AG09309 (cell line): ENCODE results near the gene CFAP58.
A peak's percentile ranks its signal among the peaks of the same experiment; 100 is the strongest.

Experiments used
- DNase-seq: peaks from one replicate; pipeline ENCODE4 v3.0.0-alpha.2; 2010; ENCODE audit warnings: low read depth
- H3K4me3 ChIP-seq: 2 replicates; pipeline ENCODE4 v1.5.1; 2011; ENCODE audit warnings: mild to moderate bottlenecking, low read depth, low read length, moderate library complexity; ENCODE audit not compliant: control insufficient read depth
- CTCF ChIP-seq: IDR thresholded peaks from 2 replicates; pipeline ENCODE4 v1.5.1; 2011; ENCODE audit warnings: mild to moderate bottlenecking, low read depth, low read length, inconsistent platforms; ENCODE audit not compliant: insufficient read depth, control insufficient read depth; ENCODE audit errors: missing control alignments

CFAP58 gene

GRCh38 chr10:104485632-104486031 lies 132.0 kb downstream of the CFAP58 start:
- no peak overlapping the region for H3K4me3 ChIP-seq
- no peak for TF ChIP-seq CTCF
- no peak for DNase-seq

DNA sequence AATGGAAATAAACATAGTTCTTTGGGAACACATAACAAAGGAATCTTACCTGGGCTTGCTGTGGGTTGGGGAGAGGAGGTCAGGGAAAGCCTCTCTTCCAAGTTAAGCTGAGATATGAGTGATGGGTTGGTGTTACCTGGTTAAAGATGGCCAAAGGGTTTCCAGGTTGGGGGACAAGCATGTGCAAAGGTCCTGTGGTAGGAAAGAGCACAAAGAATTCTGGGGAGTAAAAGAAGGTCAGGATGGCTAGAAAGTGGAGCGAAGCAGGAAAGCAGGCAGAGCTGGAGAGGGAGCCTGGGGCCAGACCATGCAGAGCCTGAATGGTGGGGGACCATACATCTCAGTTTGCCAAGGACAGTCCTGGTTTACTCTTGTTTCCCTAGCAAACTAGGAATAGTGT lies 133.2 kb downstream of the CFAP58 start:
- no peak for DNase-seq
- TF ChIP-seq CTCF: no peak
- no peak overlapping the region for H3K4me3 ChIP-seq

DNA sequence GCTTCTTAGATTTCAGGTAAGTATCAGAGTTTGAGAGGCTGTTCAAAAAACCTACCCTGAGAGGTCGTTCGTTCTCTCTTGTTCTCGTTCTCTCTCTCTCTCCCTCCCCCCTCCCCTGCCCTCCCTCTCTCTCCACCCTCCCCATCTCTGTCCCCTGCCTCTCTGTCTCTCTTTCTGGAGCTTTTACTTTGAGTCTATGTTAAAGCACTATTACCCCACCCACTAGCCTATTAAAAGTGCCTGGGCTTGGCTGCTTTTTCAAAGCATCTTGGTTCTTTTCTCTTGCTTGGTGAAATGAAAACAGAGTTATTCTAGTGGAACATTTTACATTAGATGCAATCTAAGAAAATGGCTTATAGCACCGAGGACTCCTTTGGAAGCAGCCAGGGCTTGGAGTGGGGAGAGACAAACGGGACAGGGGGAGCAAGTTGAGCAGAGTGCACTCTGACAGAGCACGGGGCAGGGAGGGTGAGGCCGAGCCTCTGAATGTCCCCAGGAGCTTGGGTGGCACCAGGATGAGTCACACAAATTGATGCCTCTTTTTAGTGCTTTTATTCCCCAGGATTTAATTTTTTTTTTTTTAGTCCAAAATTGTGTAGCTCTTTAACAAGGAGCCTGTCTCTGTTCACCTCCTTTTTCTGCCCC lies 134.3 kb downstream of the CFAP58 start:
- no peak for TF ChIP-seq CTCF
- no peak for DNase-seq

GRCh38 chr10:104488439-104488832 lies 134.8 kb downstream of the CFAP58 start:
- DNase-seq: no peak
- no peak overlapping the region for H3K4me3 ChIP-seq
- no peak for TF ChIP-seq CTCF

More for the DNA sequence above, 134.3 kb downstream of the CFAP58 start:
- no peak overlapping the region for H3K4me3 ChIP-seq

GRCh38 chr10:104492329-104492940 lies 138.8 kb downstream of the CFAP58 start:
- no peak overlapping the region for H3K4me3 ChIP-seq
- peak; percentile 14 for DNase-seq
- TF ChIP-seq CTCF: no peak

- TF ChIP-seq CTCF: no peak
- DNase-seq: no peak
- no peak overlapping the region for H3K4me3 ChIP-seq
Observed at GRCh38 chr10:104498347-104499081, 144.9 kb downstream of the CFAP58 start.
